Bronchial epithelial cell (primary cell): ENCODE data around the gene BMPR1B. TPM values are rescaled to one million over a fixed set of nuclear protein-coding genes. Genes with fewer than 3 reads are reported as not detected.
"Not testable (repeated sequence)": the region's sequence is repeated elsewhere in the genome, so short reads cannot be mapped to it uniquely, and the experiment has no call there.

Experiments
- DNase-seq: peaks from one replicate; pipeline ENCODE4 v3.0.0-alpha.2; 2010; ENCODE audit warnings: low read depth
- FAIRE-seq: peaks from 2 replicates; lab custom pipeline; 2011; peaks lifted over from hg19 to GRCh38; lab: Jason Lieb, UNC
- H3K27me3 ChIP-seq: 2 replicates; pipeline ENCODE4 v1.5.1; 2011; ENCODE audit warnings: low read length; ENCODE audit not compliant: control insufficient read depth, insufficient read depth
- H3K36me3 ChIP-seq: 2 replicates; pipeline ENCODE4 v1.5.1; 2011; ENCODE audit warnings: low read length; ENCODE audit not compliant: control insufficient read depth, insufficient read depth
- H3K4me3 ChIP-seq: 2 replicates; pipeline ENCODE4 v1.5.1; 2011; ENCODE audit warnings: mild to moderate bottlenecking, low read depth, low read length, control low read depth
- total RNA-seq: library from RNA; depleted of rRNA; stranded (reverse); fragments of >200 nt; gene quantifications from 2 replicates; pipeline ENCODE4 v1.2.1, GENCODE V29; 2014
- TF ChIP-seq, protein P1 (sequence below): IDR thresholded peaks from 2 replicates; pipeline ENCODE4 v1.5.1; 2011; ENCODE audit warnings: mild to moderate bottlenecking, moderate library complexity, low read length, control low read depth, inconsistent platforms; ENCODE audit not compliant: insufficient read depth, severe bottlenecking

BMPR1B gene
- total RNA-seq, 1 donor from 2014 or later = 15.3 TPM

DNA sequence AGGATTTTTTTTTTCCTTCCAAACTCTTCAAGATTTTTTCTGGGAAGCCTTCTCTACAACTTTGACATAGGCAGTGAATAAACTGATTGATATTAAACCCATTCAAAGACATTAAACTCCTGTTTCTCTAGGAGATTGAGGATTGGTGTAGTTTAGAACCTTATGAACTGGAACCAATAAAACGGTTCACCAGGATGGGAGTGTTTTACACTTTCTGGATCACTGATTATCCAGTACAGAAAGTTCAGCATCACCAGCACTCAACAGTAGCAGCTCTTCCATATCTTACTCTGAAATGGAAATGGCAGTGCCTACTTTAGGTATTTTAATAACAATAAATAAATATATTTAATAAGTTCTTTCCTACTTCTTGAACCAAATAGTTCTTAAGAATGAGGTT, 76.7 kb downstream of the BMPR1B start:
- Histone ChIP-seq H3K27me3 (no peaks in the 10 kb centered on the region), H3K36me3 (no peaks in the 10 kb centered on the region), H3K4me3 (no peak overlapping the region)
- no peak for FAIRE-seq
- TF ChIP-seq, protein P1, sequence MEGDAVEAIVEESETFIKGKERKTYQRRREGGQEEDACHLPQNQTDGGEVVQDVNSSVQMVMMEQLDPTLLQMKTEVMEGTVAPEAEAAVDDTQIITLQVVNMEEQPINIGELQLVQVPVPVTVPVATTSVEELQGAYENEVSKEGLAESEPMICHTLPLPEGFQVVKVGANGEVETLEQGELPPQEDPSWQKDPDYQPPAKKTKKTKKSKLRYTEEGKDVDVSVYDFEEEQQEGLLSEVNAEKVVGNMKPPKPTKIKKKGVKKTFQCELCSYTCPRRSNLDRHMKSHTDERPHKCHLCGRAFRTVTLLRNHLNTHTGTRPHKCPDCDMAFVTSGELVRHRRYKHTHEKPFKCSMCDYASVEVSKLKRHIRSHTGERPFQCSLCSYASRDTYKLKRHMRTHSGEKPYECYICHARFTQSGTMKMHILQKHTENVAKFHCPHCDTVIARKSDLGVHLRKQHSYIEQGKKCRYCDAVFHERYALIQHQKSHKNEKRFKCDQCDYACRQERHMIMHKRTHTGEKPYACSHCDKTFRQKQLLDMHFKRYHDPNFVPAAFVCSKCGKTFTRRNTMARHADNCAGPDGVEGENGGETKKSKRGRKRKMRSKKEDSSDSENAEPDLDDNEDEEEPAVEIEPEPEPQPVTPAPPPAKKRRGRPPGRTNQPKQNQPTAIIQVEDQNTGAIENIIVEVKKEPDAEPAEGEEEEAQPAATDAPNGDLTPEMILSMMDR = no peak
- DNase-seq = no peak

DNA sequence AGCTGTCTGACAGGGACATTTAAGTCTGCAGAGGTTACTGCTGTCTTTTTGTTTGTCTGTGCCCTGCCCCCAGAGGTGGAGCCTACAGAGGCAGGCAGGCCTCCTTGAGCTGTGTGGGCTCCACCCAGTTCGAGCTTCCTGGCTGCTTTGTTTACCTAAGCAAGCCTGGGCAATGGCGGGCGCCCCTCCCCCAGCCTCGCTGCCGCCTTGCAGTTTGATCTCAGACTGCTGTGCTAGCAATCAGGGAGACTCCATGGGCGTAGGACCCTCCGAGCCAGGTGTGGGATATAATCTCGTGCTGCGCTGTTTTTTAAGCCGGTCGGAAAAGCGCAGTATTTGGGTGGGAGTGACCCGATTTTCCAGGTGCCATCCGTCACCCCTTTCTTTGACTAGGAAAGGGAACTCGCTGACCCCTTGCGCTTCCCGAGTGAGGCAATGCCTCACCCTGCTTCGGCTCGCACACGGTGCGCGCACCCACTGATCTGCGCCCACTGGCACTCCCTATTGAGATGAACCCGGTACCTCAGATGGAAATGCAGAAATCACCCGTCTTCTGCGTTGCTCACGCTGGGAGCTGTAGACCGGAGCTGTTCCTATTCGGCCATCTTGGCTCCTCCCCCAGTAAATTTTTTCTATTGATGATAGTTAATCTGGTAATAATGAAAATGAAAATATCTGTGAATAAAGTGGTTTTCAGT, 83.6 kb downstream of the BMPR1B start:
- DNase-seq, H3K36me3 ChIP-seq, H3K27me3 ChIP-seq, H3K4me3 ChIP-seq, FAIRE-seq: not testable (repeated sequence)

GRCh38 chr4:94841864-94842221, 84.1 kb downstream of the BMPR1B start:
- H3K36me3 ChIP-seq = no peaks in the 10 kb centered on the region
- DNase-seq = no peak
- no peak for FAIRE-seq
- TF ChIP-seq, protein P1 = no peak
- H3K27me3 ChIP-seq = no peaks in the 10 kb centered on the region
- H3K4me3 ChIP-seq = no peak overlapping the region

DNA sequence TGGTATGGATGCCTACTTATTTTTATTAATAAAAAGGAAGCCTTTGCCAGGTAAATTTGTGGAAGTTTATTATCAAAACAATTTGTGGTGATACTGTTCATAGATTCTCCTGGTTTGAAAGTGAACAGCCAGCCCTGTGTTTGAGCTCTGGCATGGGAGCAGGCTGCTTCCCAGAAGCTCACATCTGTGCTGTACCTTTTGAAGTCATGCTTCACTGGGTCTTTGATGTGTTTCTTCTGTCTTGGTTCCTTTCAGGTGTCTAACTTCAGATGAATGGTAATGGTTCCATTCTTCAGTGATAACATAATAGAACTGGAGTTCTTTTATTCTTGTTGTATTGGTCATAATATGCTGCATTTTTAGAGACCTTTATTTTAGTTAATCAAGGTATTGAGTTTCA, 85.5 kb downstream of the BMPR1B start:
- DNase-seq = no peak
- H3K27me3 ChIP-seq = no peaks in the 10 kb centered on the region
- FAIRE-seq = no peak
- no peak overlapping the region for H3K4me3 ChIP-seq
- no peaks in the 10 kb centered on the region for H3K36me3 ChIP-seq
- TF ChIP-seq, protein P1 = no peak

DNA sequence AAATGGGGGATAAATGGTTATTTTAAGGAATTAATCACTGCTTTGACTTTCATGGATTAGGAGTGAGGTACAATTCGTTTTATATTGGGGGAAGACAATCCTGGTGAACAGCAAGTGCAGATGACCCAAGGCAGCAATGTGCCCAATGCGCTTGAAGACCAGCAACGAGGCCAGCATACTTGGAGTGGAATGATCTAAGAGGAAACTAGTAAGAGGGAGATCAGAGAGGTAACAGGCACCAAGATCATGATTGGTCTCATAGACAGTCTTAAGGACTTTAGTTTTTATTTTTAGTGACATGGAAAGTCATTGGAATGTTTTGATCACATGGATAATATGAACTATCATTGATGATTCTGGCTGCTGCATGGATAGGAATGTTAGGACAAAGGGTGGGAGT, 90.6 kb downstream of the BMPR1B start:
- TF ChIP-seq, protein P1 = no peak
- Histone ChIP-seq H3K27me3 (no peaks in the 10 kb centered on the region), H3K4me3 (no peak overlapping the region), H3K36me3 (no peaks in the 10 kb centered on the region)
- DNase-seq = no peak
- no peak for FAIRE-seq

DNA sequence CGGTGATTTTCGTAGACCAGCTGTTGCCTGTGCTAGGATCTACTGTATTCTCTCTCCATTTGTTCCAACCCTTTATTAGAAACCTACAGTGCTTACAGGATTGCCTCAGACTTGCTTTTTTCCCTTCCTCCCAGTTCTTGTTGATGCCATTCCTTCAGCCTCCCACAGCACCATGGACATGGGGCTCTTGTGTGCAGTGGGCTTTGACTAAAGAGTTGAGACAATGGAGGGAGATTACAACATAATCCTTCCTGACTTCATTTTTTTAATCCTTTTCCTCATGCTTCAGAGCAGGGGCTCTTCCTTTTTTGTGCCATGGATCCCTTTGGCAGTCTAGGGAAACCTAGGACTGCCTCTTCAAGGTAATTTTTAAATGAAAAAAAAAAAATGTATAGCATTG, 92.1 kb downstream of the BMPR1B start:
- FAIRE-seq = no peak
- TF ChIP-seq, protein P1 = no peak
- Histone ChIP-seq H3K4me3 (no peak overlapping the region), H3K27me3 (no peaks in the 10 kb centered on the region), H3K36me3 (no peaks in the 10 kb centered on the region)
- DNase-seq = no peak
